HG03095 (cell line): ENCODE measurements around the gene KCNH2.
"Not testable (repeated sequence)": the region's sequence is repeated elsewhere in the genome, so short reads cannot be mapped to it uniquely, and the experiment has no call there.

Experiments used
- ATAC-seq: cut with Tn5 transposase; IDR thresholded peaks from one replicate; pipeline ENCODE4 v1.9.1; 2021; ENCODE audit warnings: moderate library complexity; ENCODE audit not compliant: unreplicated experiment

The KCNH2 gene

DNA sequence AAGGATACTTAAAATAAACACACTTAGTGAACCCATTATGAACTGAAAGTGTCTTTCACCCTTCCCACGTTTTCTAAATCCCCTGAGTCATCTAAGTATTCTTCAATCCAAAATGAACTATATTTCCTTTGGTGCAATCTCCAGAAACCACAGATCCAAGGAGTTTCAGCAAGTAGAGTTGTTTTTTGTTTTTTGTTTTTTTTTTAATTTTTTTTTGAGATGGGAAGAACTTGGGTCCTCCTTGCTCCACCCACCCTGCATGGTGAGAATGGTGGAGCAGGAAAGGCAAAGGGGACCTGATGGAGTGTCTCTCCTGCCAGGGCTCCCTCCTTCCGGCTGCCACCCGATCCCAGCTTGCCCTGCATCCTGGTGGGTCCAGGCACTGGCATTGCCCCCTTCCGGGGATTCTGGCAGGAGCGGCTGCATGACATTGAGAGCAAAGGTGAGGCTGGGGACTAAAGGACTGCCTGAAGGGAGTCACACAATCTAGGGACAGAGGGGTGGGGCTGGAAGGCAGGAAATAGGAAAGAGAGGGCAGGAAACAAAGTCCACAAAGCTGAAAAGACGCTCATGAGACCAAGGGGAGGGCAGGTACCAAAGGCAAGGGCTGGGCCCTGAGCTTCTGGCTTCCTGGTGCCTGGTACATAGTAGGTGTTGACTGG is 34.0 kb upstream of the KCNH2 start:
- no peak for ATAC-seq

DNA sequence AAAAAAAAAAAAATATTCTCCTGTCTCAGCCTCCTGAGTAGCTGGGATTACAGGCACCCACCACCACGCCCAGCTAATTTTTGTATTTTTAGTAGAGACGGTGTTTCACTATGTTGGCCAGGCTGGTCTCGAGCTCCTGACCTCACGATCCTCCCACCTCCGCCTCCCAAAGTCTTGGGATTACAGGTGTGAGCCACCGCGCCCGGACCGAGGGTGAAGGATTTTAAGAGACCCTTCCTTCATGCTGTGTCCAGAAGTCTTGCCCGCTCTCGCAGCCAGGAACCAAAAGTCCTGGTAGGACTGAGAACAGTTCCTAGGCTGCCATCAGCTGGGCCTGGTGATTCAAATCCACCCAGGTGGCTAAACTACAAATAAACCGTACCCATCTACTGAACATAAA is 33.5 kb upstream of the KCNH2 start:
- not testable (repeated sequence) for ATAC-seq

DNA sequence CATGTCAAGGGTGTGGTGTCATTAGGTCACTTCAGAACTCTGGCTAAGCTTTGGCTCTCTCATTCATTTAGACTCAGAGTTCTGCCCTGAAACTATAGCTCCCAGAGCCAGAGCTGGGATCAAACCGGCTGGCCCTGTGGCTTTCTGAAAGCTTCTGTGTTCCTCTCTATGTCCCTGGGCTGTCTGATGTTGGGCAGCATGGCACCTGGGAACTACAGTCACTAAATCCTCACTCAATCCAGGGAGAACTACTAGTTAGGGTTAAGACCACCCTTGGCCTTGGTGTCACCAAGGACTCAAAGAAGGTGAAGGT is 32.9 kb upstream of the KCNH2 start:
- ATAC-seq = no peak

DNA sequence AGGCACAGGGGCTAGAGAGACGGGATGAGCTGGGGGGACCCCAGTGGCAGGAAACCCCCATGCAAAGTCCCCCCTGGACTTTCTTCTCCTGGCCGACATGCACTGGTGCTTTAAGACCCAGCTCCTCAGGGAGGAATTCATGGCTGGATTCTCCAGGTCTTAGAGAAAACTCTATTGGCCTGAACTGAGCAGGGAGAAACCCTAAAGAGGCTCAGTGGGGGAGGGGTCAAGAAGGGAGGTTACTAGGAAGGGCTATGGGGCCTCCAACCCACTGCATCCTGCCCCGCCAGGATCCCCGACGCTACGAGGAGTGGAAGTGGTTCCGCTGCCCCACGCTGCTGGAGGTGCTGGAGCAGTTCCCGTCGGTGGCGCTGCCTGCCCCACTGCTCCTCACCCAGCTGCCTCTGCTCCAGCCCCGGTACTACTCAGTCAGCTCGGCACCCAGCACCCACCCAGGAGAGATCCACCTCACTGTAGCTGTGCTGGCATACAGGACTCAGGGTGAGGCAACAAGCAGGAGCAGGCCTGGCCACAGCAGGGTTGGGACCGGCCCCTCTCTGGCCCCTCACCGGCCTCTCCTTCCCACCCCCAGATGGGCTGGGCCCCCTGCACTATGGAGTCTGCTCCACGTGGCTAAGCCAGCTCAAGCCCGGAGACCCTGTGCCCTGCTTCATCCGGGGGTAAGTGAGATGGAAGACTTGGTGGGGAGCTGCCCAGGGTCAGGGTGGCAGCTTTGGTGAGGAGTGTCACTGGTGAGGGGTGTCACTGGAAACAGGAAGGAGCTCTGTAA is 32.4 kb upstream of the KCNH2 start:
- ATAC-seq = no peak

DNA sequence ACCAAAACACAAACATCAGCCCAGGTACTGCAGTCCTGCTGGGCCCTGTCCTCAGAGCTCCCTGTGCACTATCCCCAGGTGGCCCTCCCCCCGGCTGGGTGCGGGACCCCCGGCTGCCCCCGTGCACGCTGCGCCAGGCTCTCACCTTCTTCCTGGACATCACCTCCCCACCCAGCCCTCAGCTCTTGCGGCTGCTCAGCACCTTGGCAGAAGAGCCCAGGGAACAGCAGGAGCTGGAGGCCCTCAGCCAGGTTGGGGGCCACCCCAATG is 31.9 kb upstream of the KCNH2 start:
- ATAC-seq = no peak

DNA sequence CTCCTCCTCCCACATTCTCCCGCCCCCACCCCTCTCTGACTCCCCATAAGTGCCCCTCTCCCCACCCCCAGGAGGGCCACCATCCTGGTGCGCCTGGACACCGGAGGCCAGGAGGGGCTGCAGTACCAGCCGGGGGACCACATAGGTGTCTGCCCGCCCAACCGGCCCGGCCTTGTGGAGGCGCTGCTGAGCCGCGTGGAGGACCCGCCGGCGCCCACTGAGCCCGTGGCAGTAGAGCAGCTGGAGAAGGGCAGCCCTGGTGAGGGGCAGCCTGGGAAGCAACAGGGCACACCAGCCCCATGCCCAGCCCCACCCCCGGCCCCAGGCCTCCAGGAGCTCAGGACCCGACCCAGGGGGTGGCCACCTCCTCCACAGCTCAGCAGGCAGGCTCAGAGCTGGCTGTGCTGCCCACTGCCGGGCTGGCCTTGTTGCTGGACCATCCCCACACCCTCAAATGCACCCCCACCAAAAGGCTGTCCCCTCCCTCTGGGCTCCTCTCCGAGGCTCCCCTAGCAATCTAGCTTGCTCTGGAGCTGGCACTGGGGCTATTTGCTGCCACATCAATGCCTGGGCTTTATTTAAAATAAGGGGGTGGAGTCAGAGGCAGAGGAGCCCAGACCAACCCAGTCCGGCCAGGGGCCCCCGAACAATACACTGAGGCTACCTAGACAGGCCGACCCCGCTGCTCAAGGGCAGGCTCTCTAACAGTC is 31.4 kb upstream of the KCNH2 start:
- ATAC-seq = no peak

DNA sequence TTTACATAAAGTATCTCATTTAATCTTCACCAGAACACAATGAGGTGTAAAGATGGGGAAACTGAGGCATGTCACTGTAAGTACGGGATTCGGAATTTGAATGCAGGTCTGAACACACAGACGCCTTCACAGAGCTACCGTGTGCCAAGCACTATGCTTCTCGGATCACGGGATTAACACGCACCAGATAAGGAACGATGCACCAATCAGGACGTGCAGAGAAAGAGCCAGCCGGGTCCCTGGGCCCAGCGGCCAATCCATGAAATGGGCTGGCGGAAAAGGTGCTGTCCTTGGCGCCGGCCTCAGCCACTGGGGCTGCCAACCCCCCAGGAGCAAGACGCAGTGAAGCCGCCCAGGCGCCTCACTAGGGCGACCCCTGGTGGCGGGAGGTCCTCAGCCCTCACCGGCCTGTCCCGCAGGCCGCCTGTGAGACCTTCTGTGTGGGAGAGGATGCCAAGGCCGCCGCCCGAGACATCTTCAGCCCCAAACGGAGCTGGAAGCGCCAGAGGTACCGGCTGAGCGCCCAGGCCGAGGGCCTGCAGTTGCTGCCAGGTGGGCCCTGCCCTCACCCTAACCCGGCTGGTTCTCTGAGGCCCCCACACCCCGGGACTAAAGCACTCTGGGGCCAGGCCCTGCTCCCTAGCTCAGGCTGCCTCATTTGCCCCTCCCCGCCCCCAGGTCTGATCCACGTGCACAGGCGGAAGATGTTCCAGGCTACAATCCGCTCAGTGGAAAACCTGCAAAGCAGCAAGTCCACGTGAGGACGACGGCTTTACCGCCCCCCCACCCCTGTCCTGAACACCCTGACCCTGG is 30.6 kb upstream of the KCNH2 start:
- ATAC-seq = peak; percentile 47

DNA sequence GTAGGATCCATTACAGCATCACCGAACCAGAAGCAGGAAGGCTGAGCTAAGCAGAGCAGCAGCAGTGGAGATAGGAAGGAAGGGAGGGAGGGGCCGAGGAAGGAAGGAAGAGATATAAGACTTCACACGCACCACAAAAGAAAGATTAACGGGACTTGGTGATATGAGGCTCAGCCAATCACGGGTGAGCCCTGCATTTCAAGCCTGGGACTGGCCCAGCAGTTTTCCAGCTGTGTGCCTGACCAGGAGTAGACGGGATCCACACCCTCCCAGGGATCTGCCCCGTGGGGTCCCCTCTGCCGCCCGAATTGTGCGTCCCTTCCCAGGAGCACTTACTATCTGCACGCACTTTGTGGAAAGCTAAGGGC is 30.0 kb upstream of the KCNH2 start:
- ATAC-seq = no peak

DNA sequence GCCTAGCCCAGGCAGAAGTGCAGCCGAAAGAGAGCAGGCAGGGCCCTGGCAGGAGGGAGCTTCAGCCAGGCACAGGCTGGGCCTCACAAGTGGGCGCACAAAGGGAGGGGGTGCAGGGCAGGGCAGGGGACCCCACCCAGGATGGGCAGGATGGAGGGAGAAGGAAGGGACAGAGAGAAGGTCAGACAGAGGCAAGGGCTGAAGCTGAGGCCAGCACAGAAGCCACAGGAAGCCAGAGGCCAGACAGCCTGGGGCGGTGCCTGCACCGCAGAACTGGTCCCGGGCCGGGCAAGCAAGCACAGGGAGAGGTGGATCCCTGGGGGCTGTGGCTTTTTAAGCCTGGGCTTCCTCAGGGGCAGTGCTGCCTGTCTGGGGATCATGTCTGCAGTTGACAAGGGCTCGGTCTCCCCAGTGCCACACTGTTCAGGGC is 29.4 kb upstream of the KCNH2 start:
- ATAC-seq = no peak

DNA sequence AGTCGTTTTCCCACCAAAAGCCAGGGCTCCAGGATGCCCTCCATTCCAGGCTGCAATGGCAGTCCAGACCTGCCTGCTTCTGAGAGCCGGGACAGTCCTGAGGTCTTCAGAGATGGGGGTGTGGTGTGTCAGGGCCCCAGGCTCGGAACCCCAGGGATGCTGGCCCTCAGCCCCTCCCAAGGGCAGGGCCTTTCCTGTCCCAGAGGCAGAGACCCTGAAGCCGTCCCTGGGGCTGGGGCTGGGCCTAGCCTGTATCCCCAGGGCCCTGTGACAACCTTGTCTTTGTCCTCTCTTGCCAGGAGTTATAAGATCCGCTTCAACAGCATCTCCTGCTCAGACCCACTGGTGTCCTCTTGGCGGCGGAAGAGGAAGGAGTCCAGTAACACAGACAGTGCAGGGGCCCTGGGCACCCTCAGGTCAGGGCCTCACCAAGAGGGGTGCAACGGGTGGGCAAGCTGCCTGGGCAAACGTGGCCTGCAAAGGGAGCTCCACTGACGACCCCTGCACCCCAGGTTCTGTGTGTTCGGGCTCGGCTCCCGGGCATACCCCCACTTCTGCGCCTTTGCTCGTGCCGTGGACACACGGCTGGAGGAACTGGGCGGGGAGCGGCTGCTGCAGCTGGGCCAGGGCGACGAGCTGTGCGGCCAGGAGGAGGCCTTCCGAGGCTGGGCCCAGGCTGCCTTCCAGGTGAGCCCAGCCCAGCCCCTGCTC is 28.6 kb upstream of the KCNH2 start:
- no peak for ATAC-seq

DNA sequence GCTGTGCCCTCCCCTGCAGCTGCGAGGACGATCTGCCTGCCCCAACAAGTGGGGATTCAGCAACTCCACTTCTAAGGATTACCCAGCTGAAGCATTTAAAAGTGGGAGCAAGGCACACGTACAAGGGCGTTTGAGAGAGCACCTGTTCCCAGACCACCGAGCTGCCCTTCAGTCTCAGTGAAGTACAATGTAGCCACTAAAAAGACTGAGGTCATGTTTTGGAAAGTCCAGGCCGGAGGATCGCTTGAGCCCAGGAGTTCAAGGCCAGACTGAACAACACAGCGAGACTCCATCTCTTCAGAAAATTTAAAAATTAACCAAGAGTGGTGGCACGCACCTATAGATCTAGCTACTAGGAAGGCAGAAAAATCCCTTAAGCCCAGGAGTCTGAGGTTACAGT is 27.4 kb upstream of the KCNH2 start:
- no peak for ATAC-seq

DNA sequence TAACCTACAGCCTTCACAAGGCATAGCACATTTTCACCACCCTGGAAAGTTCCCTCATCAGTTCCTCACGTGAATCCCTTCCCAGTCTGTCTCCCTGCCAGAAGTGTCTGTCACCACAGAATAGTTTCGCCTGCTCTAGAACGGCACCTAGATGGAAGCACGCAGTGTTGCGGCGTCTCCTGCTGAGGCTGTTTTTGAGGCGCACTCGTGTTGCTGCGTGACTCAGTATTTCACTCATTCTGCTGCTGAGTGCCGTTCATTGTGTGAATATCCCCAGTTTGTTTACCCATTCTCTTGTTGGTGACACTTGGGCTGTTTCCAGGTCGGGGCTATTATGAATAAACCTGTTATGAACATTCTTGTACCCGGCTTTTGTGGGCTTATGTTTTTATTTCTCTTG is 25.5 kb upstream of the KCNH2 start:
- ATAC-seq = no peak

DNA sequence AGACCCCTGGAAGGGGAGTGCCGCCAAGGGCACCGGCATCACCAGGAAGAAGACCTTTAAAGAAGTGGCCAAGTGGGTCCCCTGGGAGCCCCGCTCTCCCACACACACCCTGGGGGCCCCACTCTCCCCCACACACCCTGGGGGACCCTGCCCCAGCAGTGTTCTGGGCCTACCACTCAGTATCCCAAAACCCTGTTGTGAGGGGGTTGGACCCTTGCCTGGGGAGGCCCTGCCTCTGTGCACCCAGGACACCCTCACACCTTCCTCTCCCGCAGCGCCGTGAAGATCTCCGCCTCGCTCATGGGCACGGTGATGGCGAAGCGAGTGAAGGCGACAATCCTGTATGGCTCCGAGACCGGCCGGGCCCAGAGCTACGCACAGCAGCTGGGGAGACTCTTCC is 23.4 kb upstream of the KCNH2 start:
- no peak for ATAC-seq

DNA sequence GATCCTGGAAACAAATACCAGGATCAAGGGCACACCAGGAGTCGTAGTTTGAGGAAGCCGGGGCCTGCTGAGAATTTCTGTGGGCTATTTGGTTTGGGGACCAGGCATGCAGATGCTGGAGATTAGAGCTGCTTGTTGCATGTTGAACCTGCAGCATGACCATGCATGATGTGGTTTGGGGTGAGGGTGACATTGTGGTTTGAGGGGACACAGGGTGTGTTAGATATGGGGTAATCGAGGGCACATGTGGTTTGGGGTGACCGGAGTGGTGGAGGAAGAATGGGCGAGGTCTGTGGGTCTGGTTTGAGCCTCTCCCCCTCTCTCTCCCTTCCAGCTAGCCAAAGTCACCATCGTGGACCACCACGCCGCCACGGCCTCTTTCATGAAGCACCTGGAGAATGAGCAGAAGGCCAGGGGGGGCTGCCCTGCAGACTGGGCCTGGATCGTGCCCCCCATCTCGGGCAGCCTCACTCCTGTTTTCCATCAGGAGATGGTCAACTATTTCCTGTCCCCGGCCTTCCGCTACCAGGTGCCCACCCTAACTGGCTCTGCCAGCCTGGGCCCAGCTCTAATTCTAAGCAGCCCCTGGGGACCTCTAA is 22.9 kb upstream of the KCNH2 start:
- no peak for ATAC-seq

DNA sequence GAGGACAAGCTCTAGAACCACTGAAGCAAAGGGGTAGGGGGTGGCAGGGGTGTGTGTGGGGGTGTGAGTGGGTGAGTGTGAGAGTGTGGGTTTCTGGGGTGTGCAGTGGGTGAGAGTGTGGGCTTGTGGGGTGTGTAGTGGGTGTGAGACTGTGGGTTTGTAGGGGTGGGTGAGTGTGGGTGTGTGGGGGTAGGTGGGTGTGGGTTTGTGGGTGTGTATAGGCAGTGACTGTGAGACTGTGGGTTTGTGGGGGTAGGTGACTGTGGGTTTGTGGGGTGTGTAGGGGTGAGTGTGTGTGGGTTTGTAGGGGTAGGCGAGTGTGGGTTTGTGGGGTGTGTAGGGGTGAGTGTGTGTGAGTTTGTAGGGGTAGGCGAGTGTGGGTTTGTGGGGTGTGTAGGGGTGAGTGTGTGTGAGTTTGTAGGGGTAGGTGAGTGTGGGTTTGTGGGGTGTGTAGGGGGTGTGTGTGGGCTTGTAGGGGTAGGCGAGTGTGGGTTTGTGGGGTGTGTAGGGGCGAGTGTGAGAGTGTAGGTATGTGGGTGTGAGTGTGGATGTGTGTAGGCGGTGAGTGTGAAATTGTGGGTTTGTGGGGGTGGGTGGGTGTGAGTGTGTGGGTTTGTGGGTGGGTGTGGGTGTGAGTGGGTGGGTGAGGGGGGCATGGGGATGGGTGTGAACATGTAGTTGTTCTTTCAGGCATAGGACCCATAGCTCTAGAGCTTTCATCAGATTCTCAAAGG is 21.5 kb upstream of the KCNH2 start:
- ATAC-seq = no peak

DNA sequence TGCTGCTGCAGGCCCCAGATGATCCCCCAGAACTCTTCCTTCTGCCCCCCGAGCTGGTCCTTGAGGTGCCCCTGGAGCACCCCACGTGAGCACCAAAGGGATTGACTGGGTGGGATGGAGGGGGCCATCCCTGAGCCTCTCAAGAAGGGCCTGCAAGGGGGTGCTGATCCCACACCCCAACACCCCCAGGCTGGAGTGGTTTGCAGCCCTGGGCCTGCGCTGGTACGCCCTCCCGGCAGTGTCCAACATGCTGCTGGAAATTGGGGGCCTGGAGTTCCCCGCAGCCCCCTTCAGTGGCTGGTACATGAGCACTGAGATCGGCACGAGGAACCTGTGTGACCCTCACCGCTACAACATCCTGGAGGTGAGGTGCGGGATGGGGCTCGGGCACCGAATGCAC is 20.9 kb upstream of the KCNH2 start:
- no peak for ATAC-seq

DNA sequence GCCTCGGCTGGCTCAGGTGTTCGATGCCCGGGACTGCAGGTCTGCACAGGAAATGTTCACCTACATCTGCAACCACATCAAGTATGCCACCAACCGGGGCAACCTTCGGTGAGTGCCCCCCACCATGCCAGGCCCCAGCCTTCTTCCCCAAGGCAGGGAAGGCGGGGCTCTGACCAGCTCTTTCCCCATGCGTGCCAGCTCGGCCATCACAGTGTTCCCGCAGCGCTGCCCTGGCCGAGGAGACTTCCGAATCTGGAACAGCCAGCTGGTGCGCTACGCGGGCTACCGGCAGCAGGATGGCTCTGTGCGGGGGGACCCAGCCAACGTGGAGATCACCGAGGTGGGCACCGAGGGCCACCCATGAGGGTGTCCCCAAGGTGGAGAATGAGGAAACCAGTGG is 20.2 kb upstream of the KCNH2 start:
- ATAC-seq = no peak

DNA sequence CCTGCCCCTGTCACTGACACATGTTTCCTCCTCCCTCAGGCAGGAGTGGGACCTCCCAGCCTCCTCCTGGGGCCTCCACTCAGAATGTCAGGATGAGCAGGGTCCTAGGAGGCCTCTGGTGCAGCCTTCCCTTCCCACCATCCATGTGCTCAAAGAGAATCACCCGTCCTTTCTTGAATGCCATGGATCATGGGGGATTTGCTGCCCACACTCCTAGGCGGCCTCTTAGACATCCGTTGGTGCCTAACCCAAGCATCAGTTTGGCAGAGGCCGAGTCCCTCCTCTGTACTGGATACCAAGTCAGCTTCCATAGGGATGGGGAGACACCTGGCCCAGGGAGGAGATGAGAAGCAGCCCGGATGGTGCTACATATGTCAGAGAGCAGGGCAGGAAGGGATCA is 19.7 kb upstream of the KCNH2 start:
- ATAC-seq = no peak

DNA sequence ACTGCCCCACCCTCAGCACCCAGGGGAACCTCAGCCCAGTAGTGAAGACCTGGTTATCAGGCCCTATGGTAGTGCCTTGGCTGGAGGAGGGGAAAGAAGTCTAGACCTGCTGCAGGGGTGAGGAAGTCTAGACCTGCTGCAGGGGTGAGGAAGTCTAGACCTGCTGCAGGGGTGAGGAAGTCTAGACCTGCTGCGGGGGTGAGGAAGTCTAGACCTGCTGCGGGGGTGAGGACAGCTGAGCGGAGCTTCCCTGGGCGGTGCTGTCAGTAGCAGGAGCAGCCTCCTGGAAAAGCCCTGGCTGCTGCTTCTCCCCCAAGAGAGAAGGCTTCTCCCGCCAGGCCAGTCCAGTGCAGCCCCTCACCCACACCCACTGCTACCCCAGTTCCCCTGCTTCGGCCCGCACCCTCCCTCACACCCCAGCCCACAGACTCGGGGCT is 19.0 kb upstream of the KCNH2 start:
- no peak for ATAC-seq
